DMS114 treated with DMSO at 0.1 percent for 48 hours (cell line): ENCODE results near the gene NDUFS3.

ENCODE experiments used
- DNase-seq: peaks from one replicate; lab custom pipeline; 2025; ENCODE audit not compliant: unreplicated experiment; lab: John Stamatoyannopoulos, UW

The NDUFS3 gene

DNA sequence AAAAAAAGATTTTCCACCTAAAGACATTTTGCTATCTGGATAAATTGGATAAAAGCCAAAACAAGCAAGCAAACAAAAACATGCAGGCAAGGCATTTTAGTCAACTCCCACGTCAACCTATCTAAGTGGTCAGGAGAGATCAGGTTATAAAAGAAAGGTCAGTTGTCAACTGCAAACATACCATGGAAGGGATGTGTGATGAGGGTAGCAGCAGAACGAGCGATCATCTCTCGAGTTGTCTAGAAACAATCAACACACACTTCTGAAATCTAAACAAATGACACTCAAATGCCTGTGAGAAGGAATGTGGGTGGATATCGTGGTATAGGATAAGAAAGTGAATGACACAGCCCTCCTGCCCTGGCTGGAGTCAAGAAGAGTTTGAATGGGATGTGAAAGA, 52.6 kb downstream of the NDUFS3 start:
- no peak for DNase-seq
